H1 (cell line): ENCODE data around the gene SOX6. TPM values are rescaled to one million over a fixed set of nuclear protein-coding genes. Genes with fewer than 3 reads are reported as not detected.
"Not testable (repeated sequence)": the region's sequence is repeated elsewhere in the genome, so short reads cannot be mapped to it uniquely, and the experiment has no call there.

Experiments
- CTCF ChIA-PET: fragments of 300-600 bp; sonication (Branson Sonifier 250); formaldehyde crosslinking; loops from one replicate; lab custom pipeline; 2021; ENCODE audit not compliant: partially characterized antibody; lab: Charles Lee
- POLR2A ChIA-PET: fragments of 300-600 bp; sonication (Branson Sonifier 250); formaldehyde crosslinking; loops from one replicate; lab custom pipeline; 2021; ENCODE audit warnings: inconsistent platforms; ENCODE audit not compliant: partially characterized antibody; lab: Charles Lee
- DNase-seq, 2 experiments: peaks; one replicate each; pipeline versions ENCODE4 v3.0.0 to v3.0.0-alpha.2; 2010 to 2022; ENCODE audit warnings: low spot score in 2 of 2, low read depth in 1 of 2, mixed read lengths in 1 of 2
- FAIRE-seq: peaks from 2 replicates; lab custom pipeline; 2011; peaks lifted over from hg19 to GRCh38; lab: Jason Lieb, UNC
- H2AFZ ChIP-seq: 2 replicates; pipeline ENCODE4 v1.8.1; 2012; ENCODE audit warnings: low read length, inconsistent platforms
- H2AK5ac ChIP-seq: 2 replicates; pipeline ENCODE4 v1.6.1; 2013; ENCODE audit warnings: low read depth, low read length
- H2BK120ac ChIP-seq: replicated peaks from 2 replicates; pipeline ENCODE3; 2013; ENCODE audit warnings: low read depth, low read length, inconsistent platforms
- H2BK12ac ChIP-seq: 2 replicates; pipeline ENCODE4 v1.6.1; 2013; ENCODE audit warnings: low read depth, low read length
- H2BK15ac ChIP-seq: 2 replicates; pipeline ENCODE4 v1.6.1; 2013; ENCODE audit warnings: low read length
- H2BK20ac ChIP-seq: 2 replicates; pipeline ENCODE4 v1.6.1; 2013; ENCODE audit warnings: low read length
- H2BK5ac ChIP-seq: 2 replicates; pipeline ENCODE4 v1.6.1; 2013; ENCODE audit warnings: low read depth, low read length
- H3K14ac ChIP-seq: 2 replicates; pipeline ENCODE4 v1.6.1; 2013; ENCODE audit warnings: inconsistent platforms; ENCODE audit not compliant: insufficient read length
- H3K18ac ChIP-seq: 2 replicates; pipeline ENCODE4 v1.6.1; 2013; ENCODE audit warnings: low read length; ENCODE audit errors: extremely low read depth
- H3K23ac ChIP-seq: 2 replicates; pipeline ENCODE4 v1.6.1; 2013; ENCODE audit warnings: inconsistent platforms; ENCODE audit not compliant: insufficient read length
- H3K23me2 ChIP-seq: 2 replicates; pipeline ENCODE4 v1.6.1; 2013; ENCODE audit warnings: low read depth, low read length
- H3K27ac ChIP-seq: 2 replicates; pipeline ENCODE4 v1.6.1; 2011; ENCODE audit warnings: low read depth, low read length, inconsistent platforms
- H3K27me3 ChIP-seq, 4 experiments: replicated peaks in 1 of 4; 1 replicate in 1 of 4; 2 replicates in 3 of 4; pipeline versions ENCODE4 v1.6.1 to v1.8.1; 2011 to 2013; ENCODE audit warnings: low read length in 3 of 4, mild to moderate bottlenecking in 3 of 4, inconsistent platforms in 2 of 4, mixed read lengths in 2 of 4, moderate library complexity in 1 of 4; ENCODE audit not compliant: control insufficient read depth in 3 of 4, insufficient read depth in 3 of 4; ENCODE audit errors: extremely low read depth in 1 of 4
- H3K36me3 ChIP-seq, 4 experiments: 2 replicates each; pipeline versions ENCODE4 v1.6.1 to v1.8.1; 2011 to 2013; ENCODE audit warnings: mild to moderate bottlenecking in 4 of 4, low read length in 3 of 4, moderate library complexity in 2 of 4, control low read depth in 1 of 4, inconsistent platforms in 1 of 4; ENCODE audit not compliant: insufficient read depth in 4 of 4, control insufficient read depth in 2 of 4
- H3K4ac ChIP-seq: replicated peaks from 2 replicates; pipeline ENCODE3; 2013; ENCODE audit warnings: low read length, low read depth, mixed read lengths, inconsistent platforms; ENCODE audit not compliant: insufficient read length
- H3K4me1 ChIP-seq, 4 experiments: replicated peaks in 1 of 4; 1 replicate in 1 of 4; 2 replicates in 3 of 4; pipeline versions ENCODE4 v1.6.1 to v1.8.1; 2011 to 2013; ENCODE audit warnings: low read length in 3 of 4, inconsistent platforms in 2 of 4, mixed read lengths in 1 of 4; ENCODE audit not compliant: insufficient read depth in 4 of 4, control insufficient read depth in 3 of 4
- H3K4me2 ChIP-seq, 2 experiments: 2 replicates each; pipeline versions ENCODE4 v1.6.1 to v1.8.1; 2011 to 2013; ENCODE audit warnings: low read depth in 2 of 2, low read length in 2 of 2, control low read depth in 1 of 2, inconsistent platforms in 1 of 2, mild to moderate bottlenecking in 1 of 2; ENCODE audit not compliant: insufficient read depth in 1 of 2
- H3K4me3 ChIP-seq, 4 experiments: fragments of 200-600, 300-600 bp in 1 of 4; sonication (generic), shearing (Covaris generic), sonication (Bioruptor Twin) in 1 of 4; 2 replicates each; pipeline versions ENCODE4 v1.5.1 to v1.8.1; 2011 to 2016; ENCODE audit warnings: low read length in 4 of 4, low read depth in 3 of 4, control low read depth in 2 of 4, inconsistent platforms in 2 of 4, mild to moderate bottlenecking in 2 of 4, mixed read lengths in 1 of 4, moderate library complexity in 1 of 4; ENCODE audit not compliant: insufficient read depth in 2 of 4; ENCODE audit errors: extremely low read depth in 1 of 4
- H3K56ac ChIP-seq: replicated peaks from 2 replicates; pipeline ENCODE3; 2013; ENCODE audit warnings: low read depth, mild to moderate bottlenecking, mixed read lengths, low read length, inconsistent platforms; ENCODE audit not compliant: insufficient read length
- H3K79me1 ChIP-seq: 2 replicates; pipeline ENCODE4 v1.6.1; 2013; ENCODE audit warnings: low read depth, low read length, control low read depth
- H3K79me2 ChIP-seq, 2 experiments: 2 replicates each; pipeline versions ENCODE4 v1.6.1 to v1.8.1; 2012 to 2013; ENCODE audit warnings: low read length in 2 of 2, mild to moderate bottlenecking in 2 of 2, inconsistent platforms in 1 of 2; ENCODE audit not compliant: insufficient read depth in 2 of 2, control insufficient read depth in 1 of 2
- H3K9ac ChIP-seq, 4 experiments: replicated peaks in 1 of 4; 1 replicate in 1 of 4; 2 replicates in 3 of 4; pipeline versions ENCODE4 v1.6.1 to v1.8.1; 2011 to 2013; ENCODE audit warnings: low read depth in 3 of 4, low read length in 3 of 4, control low read depth in 2 of 4, mild to moderate bottlenecking in 2 of 4, moderate library complexity in 2 of 4, inconsistent platforms in 1 of 4; ENCODE audit errors: extremely low read depth in 1 of 4
- H3K9me3 ChIP-seq, 2 experiments: 2 replicates each; pipeline versions ENCODE4 v1.6.1 to v1.8.1; 2012 to 2013; ENCODE audit warnings: mild to moderate bottlenecking in 2 of 2, moderate library complexity in 2 of 2, control low read depth in 1 of 2, inconsistent platforms in 1 of 2, low read depth in 1 of 2, low read length in 1 of 2, mixed read lengths in 1 of 2; ENCODE audit not compliant: insufficient read depth in 2 of 2
- H4K20me1 ChIP-seq, 2 experiments: replicated peaks in 1 of 2; 2 replicates each; pipeline versions ENCODE3 to v1.8.1; 2011 to 2013; ENCODE audit warnings: inconsistent platforms in 2 of 2, low read length in 2 of 2, mild to moderate bottlenecking in 1 of 2; ENCODE audit not compliant: insufficient read depth in 2 of 2, control insufficient read depth in 1 of 2
- H4K5ac ChIP-seq: 2 replicates; pipeline ENCODE4 v1.6.1; 2013; ENCODE audit warnings: low read length, low read depth, mixed read lengths, inconsistent platforms; ENCODE audit not compliant: insufficient read length
- H4K8ac ChIP-seq: 2 replicates; pipeline ENCODE4 v1.8.0; 2013; ENCODE audit warnings: mild to moderate bottlenecking, moderate library complexity, low read length, inconsistent platforms; ENCODE audit not compliant: insufficient read depth; ENCODE audit errors: extremely low read depth
- H4K91ac ChIP-seq: replicated peaks from 2 replicates; pipeline ENCODE3; 2013; ENCODE audit warnings: low read length, mixed read lengths, inconsistent platforms; ENCODE audit not compliant: insufficient read length
- WGBS, 2 experiments: shearing (Covaris generic) in 1 of 2; methylation state at CpG; one replicate each; pipeline versions ENCODE4 v1.1.6 to v1.1.7; 2013 to 2015; ENCODE audit warnings: low lambda C conversion rate in 2 of 2, mixed read lengths in 2 of 2, inconsistent platforms in 1 of 2, low coverage in 1 of 2, missing lambda C conversion rate in 1 of 2; ENCODE audit not compliant: insufficient replicate concordance in 2 of 2, insufficient coverage in 1 of 2, insufficient read length in 1 of 2; ENCODE audit errors: extremely low coverage in 1 of 2, missing lambda C conversion rate in 1 of 2; 5-methylcytosine and 5-hydroxymethylcytosine counted together
- polyA plus RNA-seq, 7 experiments: library from polyadenylated mRNA; depleted of rRNA in 3 of 7; stranded (reverse) in 5 of 7; unstranded in 2 of 7; fragments of >200 nt in 5 of 7; fragments of 200-250 nt in 2 of 7; gene quantifications; 1 replicate in 5 of 7; 2 replicates in 1 of 7; 4 replicates in 1 of 7; pipeline versions ENCODE4 v1.2.1 to v1.2.3, GENCODE V29; 2011 to 2013; ENCODE audit warnings: missing spikeins in 2 of 7, mixed read lengths in 2 of 7
- total RNA-seq: library from RNA; stranded (reverse); fragmentation: NEBNext Ultra II Directional; extraction: Animal tissue kit (Norgen Biotek cat#: 25700); gene quantifications from 2 replicates; pipeline ENCODE4 v1.2.1, GENCODE V29; 2021

Gene SOX6
- total and polyA plus RNA-seq, 2 of the 8 experiments (the other 6 are each of a cell fraction or from before 2014, with no cell fraction given) = 0.09 TPM; not detected in 1

DNA sequence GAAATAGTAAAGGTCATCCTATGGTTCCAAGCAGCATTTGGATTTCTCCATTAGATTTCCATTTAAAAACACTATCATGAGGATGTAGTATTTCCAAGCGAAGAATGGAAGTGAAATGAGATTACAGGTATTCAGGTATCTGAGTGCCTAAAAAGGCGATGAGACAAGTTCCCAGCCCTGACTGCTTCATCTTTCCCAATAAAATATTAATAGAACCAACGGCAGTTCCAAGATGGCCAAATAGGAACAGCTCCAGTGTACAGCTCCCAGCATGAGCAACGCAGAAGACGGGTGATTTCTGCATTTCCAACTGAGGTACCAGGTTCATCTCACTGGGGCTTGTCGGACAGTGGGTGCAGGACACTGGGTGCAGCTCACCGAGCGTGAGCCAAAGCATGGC lies 215.2 kb downstream of the SOX6 start:
- H3K56ac ChIP-seq, H4K5ac ChIP-seq, H3K9ac ChIP-seq, H3K27ac ChIP-seq, H3K36me3 ChIP-seq, H3K4me2 ChIP-seq, H2BK5ac ChIP-seq, H3K23me2 ChIP-seq, H3K14ac ChIP-seq, H4K91ac ChIP-seq, H2BK12ac ChIP-seq, H3K9me3 ChIP-seq, CTCF ChIA-PET, H2BK120ac ChIP-seq, H2AFZ ChIP-seq, FAIRE-seq, H2AK5ac ChIP-seq, H4K8ac ChIP-seq, H3K4ac ChIP-seq, H3K27me3 ChIP-seq, H4K20me1 ChIP-seq, POLR2A ChIA-PET, H3K4me1 ChIP-seq, H3K79me1 ChIP-seq, H3K79me2 ChIP-seq, H3K18ac ChIP-seq, H3K23ac ChIP-seq, DNase-seq, H2BK20ac ChIP-seq, H2BK15ac ChIP-seq, H3K4me3 ChIP-seq: not testable (repeated sequence)
- 93% methylated on average over 8 of the region's 8 CpGs; no CpG with 5 or more reads in 1 of the 2 experiments for whole genome bisulfite sequencing, 2 experiments
